Measurements from ENCODE around the gene TMEM97.
"Not testable (repeated sequence)": the region's sequence is repeated elsewhere in the genome, so short reads cannot be mapped to it uniquely, and the experiment has no call there.

DNA sequence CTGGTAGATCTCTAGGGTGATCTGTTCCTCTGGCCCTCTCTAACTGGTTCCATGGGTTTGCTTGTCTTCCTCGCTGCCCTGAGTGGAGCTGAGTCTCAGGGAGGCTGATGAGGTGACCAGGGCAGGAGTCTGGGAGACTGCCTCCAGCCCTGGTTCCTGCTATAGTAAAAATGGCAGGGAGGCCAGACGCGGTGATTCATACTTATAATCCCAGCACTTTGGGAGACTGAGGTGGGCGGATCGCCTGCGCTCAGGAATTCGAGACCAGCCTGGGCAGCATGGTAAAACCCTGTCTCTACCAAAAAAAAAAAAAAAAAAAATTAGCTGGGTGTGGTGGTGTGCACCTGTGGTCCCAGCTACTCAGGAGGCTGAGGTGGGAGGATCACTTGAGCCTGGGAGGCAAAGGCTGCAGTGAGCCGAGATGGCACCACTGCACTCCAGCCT, 19.8 kb downstream of the TMEM97 start:
- not testable (repeated sequence) for TF ChIP-seq POLR2AphosphoS5, EP300, POLR2A (IDR thresholded peaks at IDR 0.05)
